Stimulated activated naive CD4-positive, alpha-beta T cell treated with Interleukin-2 at 50 U/mL for 16 hours (primary cell): ENCODE results near the gene NECTIN4.
A peak's percentile ranks its signal among the peaks of the same experiment; 100 is the strongest.

Experiments used
- DNase-seq: peaks from one replicate; lab custom pipeline; 2025; lab: John Stamatoyannopoulos, UW

The NECTIN4 gene

GRCh38 chr1:161021970-161022353 lies 67.4 kb downstream of the NECTIN4 start:
- no peak for DNase-seq

GRCh38 chr1:161021165-161021969 lies 68.0 kb downstream of the NECTIN4 start:
- DNase-seq = peak; percentile 83
